ENCODE measurements around the gene SERPINA4. TPM values are rescaled to one million over a fixed set of nuclear protein-coding genes. Genes with fewer than 3 reads are reported as not detected.
A peak's percentile ranks its signal among the peaks of the same experiment; 100 is the strongest.

The SERPINA4 gene
- total RNA-seq, 1 experiment from 2014 or later, result 0.17 TPM

DNA sequence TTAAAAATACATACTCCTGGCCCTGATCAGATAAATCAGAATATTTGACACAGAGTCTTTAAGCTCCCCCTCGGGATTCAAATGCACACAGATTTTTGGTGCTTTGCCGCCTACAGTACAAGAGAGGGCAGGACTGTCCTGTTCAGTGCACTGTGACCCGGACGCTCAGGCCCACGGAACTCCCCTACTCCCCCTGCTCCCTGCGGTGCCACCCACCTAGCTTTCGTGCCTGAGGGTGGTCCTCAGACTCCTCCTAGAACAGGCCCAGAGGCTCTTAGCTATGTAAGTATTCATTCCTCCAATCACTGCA is 37.2 kb downstream of the SERPINA4 start (continued):
- TF ChIP-seq, protein P1, sequence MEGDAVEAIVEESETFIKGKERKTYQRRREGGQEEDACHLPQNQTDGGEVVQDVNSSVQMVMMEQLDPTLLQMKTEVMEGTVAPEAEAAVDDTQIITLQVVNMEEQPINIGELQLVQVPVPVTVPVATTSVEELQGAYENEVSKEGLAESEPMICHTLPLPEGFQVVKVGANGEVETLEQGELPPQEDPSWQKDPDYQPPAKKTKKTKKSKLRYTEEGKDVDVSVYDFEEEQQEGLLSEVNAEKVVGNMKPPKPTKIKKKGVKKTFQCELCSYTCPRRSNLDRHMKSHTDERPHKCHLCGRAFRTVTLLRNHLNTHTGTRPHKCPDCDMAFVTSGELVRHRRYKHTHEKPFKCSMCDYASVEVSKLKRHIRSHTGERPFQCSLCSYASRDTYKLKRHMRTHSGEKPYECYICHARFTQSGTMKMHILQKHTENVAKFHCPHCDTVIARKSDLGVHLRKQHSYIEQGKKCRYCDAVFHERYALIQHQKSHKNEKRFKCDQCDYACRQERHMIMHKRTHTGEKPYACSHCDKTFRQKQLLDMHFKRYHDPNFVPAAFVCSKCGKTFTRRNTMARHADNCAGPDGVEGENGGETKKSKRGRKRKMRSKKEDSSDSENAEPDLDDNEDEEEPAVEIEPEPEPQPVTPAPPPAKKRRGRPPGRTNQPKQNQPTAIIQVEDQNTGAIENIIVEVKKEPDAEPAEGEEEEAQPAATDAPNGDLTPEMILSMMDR (IDR thresholded peaks at IDR 0.05 in 2 of 3, conservative IDR thresholded peaks at IDR 0.05 in 1 of 3; ENCODE audit: borderline replicate concordance in 1 of 3, insufficient read depth in 1 of 3, low read depth in 2 of 3, low read length in 2 of 3), result no peak

DNA sequence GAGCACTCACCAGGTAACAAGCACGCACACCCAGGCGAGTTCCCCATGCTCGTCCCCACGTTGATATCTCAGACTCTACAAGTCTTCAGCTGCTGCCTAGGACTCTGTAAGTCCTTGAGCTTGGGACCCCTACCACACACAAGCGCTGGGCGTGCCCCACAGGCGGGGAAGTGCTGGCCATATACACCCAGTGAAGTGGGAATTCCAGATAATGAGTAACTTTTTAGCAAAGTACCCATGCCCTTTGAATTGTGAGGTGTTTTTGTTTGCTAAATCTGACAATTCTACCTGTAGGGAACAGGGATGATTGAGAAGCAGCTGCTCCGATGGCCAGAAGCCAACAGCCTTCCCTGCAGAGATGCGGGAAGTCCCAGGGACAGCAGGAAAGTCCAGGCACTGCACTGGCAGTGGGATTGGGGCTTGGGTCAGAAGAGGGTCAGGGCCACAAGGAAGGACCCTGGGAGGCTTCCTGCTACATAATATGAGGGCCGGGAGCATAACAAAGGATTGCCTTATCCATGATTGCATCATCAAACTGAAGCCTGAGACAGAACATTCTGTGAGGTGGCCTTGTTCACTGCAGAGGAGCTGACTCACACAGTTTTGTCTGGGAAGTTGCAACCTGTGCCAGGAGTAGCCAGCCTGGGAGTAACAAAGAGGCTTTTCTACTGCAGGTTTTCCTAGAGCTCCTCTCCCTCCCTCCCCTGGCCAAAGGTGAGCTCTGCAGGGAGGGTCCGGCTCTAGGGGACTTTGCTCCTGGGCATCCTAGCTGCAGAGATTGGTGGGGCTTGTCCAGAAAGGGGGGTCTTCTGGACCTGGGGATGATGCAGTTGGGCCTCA is 37.8 kb downstream of the SERPINA4 start:
- no peaks in the 10 kb centered on the region for H3K27me3 ChIP-seq (ENCODE audit: insufficient read depth, low read length)
- H3K9me2 ChIP-seq (ENCODE audit: insufficient read depth), result no peaks in the 10 kb centered on the region
- ATAC-seq (peak; percentile 85), DNase-seq (ENCODE audit: low read depth, low spot score) (peak; percentile 96)
- intact Hi-C loops (cut with micrococcal nuclease), result no loop called here
- peak overlapping the region; percentile 49 for H3K9ac ChIP-seq (ENCODE audit: low read length)
- no peaks in the 10 kb centered on the region for H3K36me3 ChIP-seq (ENCODE audit: control insufficient read depth in 1 of 2, insufficient read depth in 2 of 2, low read length in 2 of 2)
- H3K4me1 ChIP-seq (ENCODE audit: control insufficient read depth in 1 of 2, insufficient read depth in 2 of 2, low read length in 2 of 2), result peaks cover 36 to 55% of the 10 kb centered on the region in 2 experiments
- no peaks in the 10 kb centered on the region for H3K79me2 ChIP-seq (ENCODE audit: insufficient read depth, low read length)
- no peaks in the 10 kb centered on the region for H4K20me1 ChIP-seq (ENCODE audit: insufficient read depth)
- POLR2A ChIA-PET, result interaction anchor here (1.0 to 3.3 kb wide), 10 partner anchors 9 to 113 kb away, joined by 3 to 32 read pairs (median 4); partner anchors contain the start of genes SERPINA3, SERPINA4 and SERPINA5
- H3K4me2 ChIP-seq (ENCODE audit: low read length), result peak overlapping the region; percentile 68
- H3K9me3 ChIP-seq (ENCODE audit: control insufficient read depth in 1 of 2, insufficient read depth in 1 of 2, low read depth in 1 of 2, low read length in 2 of 2), result no peaks in the 10 kb centered on the region
- peak; percentile 77 for TF ChIP-seq TCF7L2 (IDR thresholded peaks at IDR 0.05; ENCODE audit: borderline replicate concordance, extremely low read depth, insufficient read depth, insufficient read length)
- no peak for TF ChIP-seq SP1 (IDR thresholded peaks at IDR 0.05; ENCODE audit: low read depth)
- TF ChIP-seq, protein P1 (IDR thresholded peaks at IDR 0.05 in 2 of 3, conservative IDR thresholded peaks at IDR 0.05 in 1 of 3; ENCODE audit: borderline replicate concordance in 1 of 3, insufficient read depth in 1 of 3, low read depth in 2 of 3, low read length in 2 of 3), result peak in 2 of 3 experiments; percentile 38 to 45; a peak in 3 of 6 replicates
- TF ChIP-seq RAD21 (IDR thresholded peaks at IDR 0.05; ENCODE audit: low read depth), result no peak
- no peak for TF ChIP-seq FOSL1 (IDR thresholded peaks at IDR 0.05; ENCODE audit: low read depth)
- TF ChIP-seq, protein P2, sequence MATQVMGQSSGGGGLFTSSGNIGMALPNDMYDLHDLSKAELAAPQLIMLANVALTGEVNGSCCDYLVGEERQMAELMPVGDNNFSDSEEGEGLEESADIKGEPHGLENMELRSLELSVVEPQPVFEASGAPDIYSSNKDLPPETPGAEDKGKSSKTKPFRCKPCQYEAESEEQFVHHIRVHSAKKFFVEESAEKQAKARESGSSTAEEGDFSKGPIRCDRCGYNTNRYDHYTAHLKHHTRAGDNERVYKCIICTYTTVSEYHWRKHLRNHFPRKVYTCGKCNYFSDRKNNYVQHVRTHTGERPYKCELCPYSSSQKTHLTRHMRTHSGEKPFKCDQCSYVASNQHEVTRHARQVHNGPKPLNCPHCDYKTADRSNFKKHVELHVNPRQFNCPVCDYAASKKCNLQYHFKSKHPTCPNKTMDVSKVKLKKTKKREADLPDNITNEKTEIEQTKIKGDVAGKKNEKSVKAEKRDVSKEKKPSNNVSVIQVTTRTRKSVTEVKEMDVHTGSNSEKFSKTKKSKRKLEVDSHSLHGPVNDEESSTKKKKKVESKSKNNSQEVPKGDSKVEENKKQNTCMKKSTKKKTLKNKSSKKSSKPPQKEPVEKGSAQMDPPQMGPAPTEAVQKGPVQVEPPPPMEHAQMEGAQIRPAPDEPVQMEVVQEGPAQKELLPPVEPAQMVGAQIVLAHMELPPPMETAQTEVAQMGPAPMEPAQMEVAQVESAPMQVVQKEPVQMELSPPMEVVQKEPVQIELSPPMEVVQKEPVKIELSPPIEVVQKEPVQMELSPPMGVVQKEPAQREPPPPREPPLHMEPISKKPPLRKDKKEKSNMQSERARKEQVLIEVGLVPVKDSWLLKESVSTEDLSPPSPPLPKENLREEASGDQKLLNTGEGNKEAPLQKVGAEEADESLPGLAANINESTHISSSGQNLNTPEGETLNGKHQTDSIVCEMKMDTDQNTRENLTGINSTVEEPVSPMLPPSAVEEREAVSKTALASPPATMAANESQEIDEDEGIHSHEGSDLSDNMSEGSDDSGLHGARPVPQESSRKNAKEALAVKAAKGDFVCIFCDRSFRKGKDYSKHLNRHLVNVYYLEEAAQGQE (IDR thresholded peaks at IDR 0.05; ENCODE audit: low read depth), result no peak
- TF ChIP-seq POLR2AphosphoS5 (IDR thresholded peaks at IDR 0.05; ENCODE audit: low read depth, low read length), result peak; percentile 78
- TF ChIP-seq, protein P3, sequence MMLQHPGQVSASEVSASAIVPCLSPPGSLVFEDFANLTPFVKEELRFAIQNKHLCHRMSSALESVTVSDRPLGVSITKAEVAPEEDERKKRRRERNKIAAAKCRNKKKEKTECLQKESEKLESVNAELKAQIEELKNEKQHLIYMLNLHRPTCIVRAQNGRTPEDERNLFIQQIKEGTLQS (IDR thresholded peaks at IDR 0.05), result no peak
- TF ChIP-seq JUND (IDR thresholded peaks at IDR 0.05), result no peak
- no peak for TF ChIP-seq ELF1 (IDR thresholded peaks at IDR 0.05; ENCODE audit: borderline replicate concordance, low read depth)
- TF ChIP-seq EGR1 (IDR thresholded peaks at IDR 0.05; ENCODE audit: low read depth), result no peak
- peak overlapping the region; percentile 37 for H2AFZ ChIP-seq (ENCODE audit: low read depth, low read length, poor library complexity, severe bottlenecking)
- peak overlapping the region; percentile 68 for H3K27ac ChIP-seq (ENCODE audit: low read depth, low read length)
- CTCF ChIA-PET, result interaction anchor here (0.6 to 2.1 kb wide), 6 partner anchors 12 to 380 kb away, joined by 3 to 7 read pairs (median 4); partner anchors contain the start of gene SERPINA3
- H3K4me3 ChIP-seq (replicated peaks in 1 of 2; ENCODE audit: low read depth in 1 of 2, low read length in 2 of 2), result peak overlapping the region; percentile 23 to 28
- RAD21 ChIA-PET (ENCODE audit: low non-redundant PET in 1 of 2, low total read pairs in 2 of 2, uncharacterized antibody in 2 of 2, unreplicated experiment in 2 of 2), result no interaction called here
- BruUV-seq (replicated peaks), result no TSS peak

Data from HCT116 (cell line).